DND-41 (cell line): ENCODE results near the gene PRXL2B.

Experiments
- EZH2 ChIP-seq: IDR thresholded peaks from 3 replicates; pipeline ENCODE4 v1.6.1; 2012; ENCODE audit warnings: borderline replicate concordance, low read depth, mild to moderate bottlenecking, moderate library complexity, low read length, inconsistent platforms; ENCODE audit not compliant: severe bottlenecking
- TF ChIP-seq, protein P1 (sequence below): IDR thresholded peaks from 2 replicates; pipeline ENCODE4 v1.5.1; 2012; ENCODE audit warnings: borderline replicate concordance, low read length, moderate library complexity, mild to moderate bottlenecking; ENCODE audit not compliant: poor library complexity, severe bottlenecking; ENCODE audit errors: extremely low read depth

DNA sequence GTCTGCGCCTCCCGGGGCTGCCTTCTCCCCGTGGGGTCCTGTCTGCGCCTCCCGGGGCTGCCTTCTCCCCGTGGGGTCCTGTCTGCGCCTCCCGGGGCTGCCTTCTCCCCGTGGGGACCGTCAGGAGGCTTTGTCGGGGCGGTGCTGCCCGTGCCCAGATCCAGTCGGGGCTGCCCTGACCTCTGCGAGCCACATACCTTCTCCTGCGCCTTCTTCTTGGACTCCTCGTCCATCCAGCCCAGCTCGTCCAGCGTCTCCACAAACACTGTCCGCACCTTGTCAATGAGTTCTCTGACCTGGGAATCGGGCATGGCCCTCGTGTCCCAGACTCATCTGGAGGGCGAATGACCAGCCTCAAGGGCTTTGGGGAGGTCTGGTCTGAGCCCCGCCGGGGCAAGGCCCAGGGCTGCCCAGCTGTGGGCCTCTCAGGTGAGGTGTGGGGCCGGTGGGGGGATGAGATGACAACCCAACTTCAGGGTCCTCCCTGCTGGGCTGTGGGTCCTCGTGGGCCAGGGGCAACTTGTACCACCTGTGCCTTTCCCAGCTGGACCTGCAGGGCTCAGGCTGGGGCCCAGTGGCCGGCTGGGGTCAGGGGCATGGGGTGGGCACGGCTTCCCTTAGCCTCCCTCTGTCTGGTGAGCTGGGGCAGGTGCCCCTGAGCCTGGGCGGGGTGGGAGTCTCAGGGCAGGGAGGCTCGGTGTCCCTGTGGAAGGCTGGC lies 9.4 kb downstream of the PRXL2B start:
- TF ChIP-seq, protein P1, sequence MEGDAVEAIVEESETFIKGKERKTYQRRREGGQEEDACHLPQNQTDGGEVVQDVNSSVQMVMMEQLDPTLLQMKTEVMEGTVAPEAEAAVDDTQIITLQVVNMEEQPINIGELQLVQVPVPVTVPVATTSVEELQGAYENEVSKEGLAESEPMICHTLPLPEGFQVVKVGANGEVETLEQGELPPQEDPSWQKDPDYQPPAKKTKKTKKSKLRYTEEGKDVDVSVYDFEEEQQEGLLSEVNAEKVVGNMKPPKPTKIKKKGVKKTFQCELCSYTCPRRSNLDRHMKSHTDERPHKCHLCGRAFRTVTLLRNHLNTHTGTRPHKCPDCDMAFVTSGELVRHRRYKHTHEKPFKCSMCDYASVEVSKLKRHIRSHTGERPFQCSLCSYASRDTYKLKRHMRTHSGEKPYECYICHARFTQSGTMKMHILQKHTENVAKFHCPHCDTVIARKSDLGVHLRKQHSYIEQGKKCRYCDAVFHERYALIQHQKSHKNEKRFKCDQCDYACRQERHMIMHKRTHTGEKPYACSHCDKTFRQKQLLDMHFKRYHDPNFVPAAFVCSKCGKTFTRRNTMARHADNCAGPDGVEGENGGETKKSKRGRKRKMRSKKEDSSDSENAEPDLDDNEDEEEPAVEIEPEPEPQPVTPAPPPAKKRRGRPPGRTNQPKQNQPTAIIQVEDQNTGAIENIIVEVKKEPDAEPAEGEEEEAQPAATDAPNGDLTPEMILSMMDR, result no peak
- no peak for TF ChIP-seq EZH2
